HepG2 (cell line): Measurements from ENCODE around the gene RAB43. TPM values are rescaled to one million over a fixed set of nuclear protein-coding genes. Genes with fewer than 3 reads are reported as not detected.

Experiments
- ATAC-seq: fragments of 200-7000 bp; cut with Tn5 transposase; 3 replicates; pipeline ENCODE4 v1.9.1; 2020; ENCODE audit warnings: mild to moderate bottlenecking, moderate library complexity
- BruUV-seq: library from RNA; stranded (reverse); fragments of 400-500 nt; replicated peaks from 2 replicates; lab custom pipeline; 2021; lab: Mats Ljungman, UMichigan
- CTCF ChIA-PET: fragments of 300-600 bp; formaldehyde crosslinking; extraction: SDS; loops from one replicate; lab custom pipeline; 2021; ENCODE audit warnings: low total read pairs, inconsistent platforms, low intra/inter-chr PET ratio; lab: Yijun Ruan, JAX
- POLR2A ChIA-PET: fragments of 350-600 bp; sonication (Branson Sonifier 250); formaldehyde crosslinking; loops from one replicate; lab custom pipeline; 2020; ENCODE audit warnings: antibody characterized with exemption, inconsistent platforms; lab: Yijun Ruan, JAX
- DNase-seq: peaks from one replicate; pipeline ENCODE4 v3.0.0-alpha.2; 2015; ENCODE audit warnings: low spot score
- FAIRE-seq: peaks from 3 replicates; lab custom pipeline; 2011; peaks lifted over from hg19 to GRCh38; lab: Jason Lieb, UNC
- H2AFZ ChIP-seq: one replicate; pipeline ENCODE4 v1.6.1; 2011; ENCODE audit warnings: low read length, inconsistent platforms
- H3K27ac ChIP-seq: fragments of 300-600 bp; 3 replicates; pipeline ENCODE4 v1.8.0; 2011; ENCODE audit warnings: mixed run types, mild to moderate bottlenecking, mixed read lengths, low read length, inconsistent platforms; ENCODE audit not compliant: insufficient read depth; ENCODE audit errors: extremely low read length
- H3K27me3 ChIP-seq, 2 experiments: fragments of 200-600 bp in 1 of 2; 2 replicates in 1 of 2; 3 replicates in 1 of 2; pipeline versions ENCODE4 v1.6.0 to v1.8.0; 2011; ENCODE audit warnings: low read length in 2 of 2, mild to moderate bottlenecking in 2 of 2, moderate library complexity in 2 of 2, inconsistent platforms in 1 of 2; ENCODE audit not compliant: insufficient read depth in 2 of 2, control insufficient read depth in 1 of 2
- H3K36me3 ChIP-seq, 2 experiments: fragments of 200-600 bp in 1 of 2; replicated peaks in 1 of 2; 2 replicates in 1 of 2; 3 replicates in 1 of 2; pipeline versions ENCODE4 v1.5.1 to v1.8.0; 2011; ENCODE audit warnings: low read length in 2 of 2, inconsistent platforms in 1 of 2; ENCODE audit not compliant: insufficient read depth in 2 of 2, control insufficient read depth in 1 of 2
- H3K4me1 ChIP-seq: 2 replicates; pipeline ENCODE4 v1.5.1; 2012; ENCODE audit warnings: low read length, inconsistent platforms; ENCODE audit not compliant: insufficient read depth
- H3K4me2 ChIP-seq: 2 replicates; pipeline ENCODE4 v1.6.0; 2011; ENCODE audit warnings: low read depth, low read length, inconsistent platforms
- H3K4me3 ChIP-seq, 3 experiments: fragments of 200-600 bp in 1 of 3; sonication (generic), shearing (Covaris generic) in 1 of 3; replicated peaks in 1 of 3; 2 replicates each; pipeline ENCODE4 v1.5.1; 2011 to 2016; ENCODE audit warnings: low read length in 3 of 3, inconsistent platforms in 2 of 3, low read depth in 2 of 3, mild to moderate bottlenecking in 2 of 3, control low read depth in 1 of 3, mixed read lengths in 1 of 3; ENCODE audit not compliant: insufficient read depth in 1 of 3
- H3K79me2 ChIP-seq: one replicate; pipeline ENCODE4 v1.6.1; 2011; ENCODE audit warnings: low read length, inconsistent platforms; ENCODE audit not compliant: insufficient read depth
- H3K9ac ChIP-seq: 2 replicates; pipeline ENCODE4 v1.6.0; 2011; ENCODE audit warnings: mild to moderate bottlenecking, low read depth, low read length, inconsistent platforms; ENCODE audit not compliant: insufficient read depth
- H3K9me3 ChIP-seq: 2 replicates; pipeline ENCODE4 v1.5.1; 2012; ENCODE audit warnings: mild to moderate bottlenecking, low read length
- H4K20me1 ChIP-seq: 2 replicates; pipeline ENCODE4 v1.6.0; 2011; ENCODE audit warnings: inconsistent platforms, mild to moderate bottlenecking, low read length, moderate library complexity; ENCODE audit not compliant: insufficient read depth
- NFIC ChIP-seq: IDR thresholded peaks from 2 replicates; pipeline ENCODE4 v1.6.1; 2012; ENCODE audit warnings: mild to moderate bottlenecking, low read length, inconsistent platforms
- ONECUT2 ChIP-seq: sonication (generic); formaldehyde crosslinking; IDR thresholded peaks from 2 replicates; pipeline ENCODE4 v1.4.0; 2020; ENCODE audit warnings: missing genetic modification reagents
- PHF20 ChIP-seq: sonication (generic); formaldehyde crosslinking; IDR thresholded peaks from 2 replicates; pipeline ENCODE4 v1.5.0; 2020; ENCODE audit warnings: mild to moderate bottlenecking, missing genetic modification reagents
- SUZ12 ChIP-seq: fragments of 150-350 bp; IDR thresholded peaks from 2 replicates; pipeline ENCODE4 v1.6.1; 2014; ENCODE audit warnings: low read depth, low read length
- ZFX ChIP-seq: sonication (generic); formaldehyde crosslinking; IDR thresholded peaks from 2 replicates; pipeline ENCODE4 v1.4.0; 2020; ENCODE audit warnings: mild to moderate bottlenecking, low read depth, missing genetic modification reagents, moderate library complexity
- ZNF160 ChIP-seq: sonication (generic); formaldehyde crosslinking; IDR thresholded peaks from 2 replicates; pipeline ENCODE4 v1.8.0; 2022; ENCODE audit warnings: mild to moderate bottlenecking, inconsistent platforms, missing genetic modification reagents
- ZNF3 ChIP-seq: IDR thresholded peaks from 2 replicates; pipeline ENCODE4 v1.7.0; 2017; ENCODE audit warnings: inconsistent platforms
- ZNF589 ChIP-seq: sonication (generic); formaldehyde crosslinking; conservative IDR thresholded peaks from 2 replicates; pipeline ENCODE4 v1.8.0; 2022; ENCODE audit warnings: mild to moderate bottlenecking, moderate library complexity, missing genetic modification reagents
- ZNF792 ChIP-seq: IDR thresholded peaks from 2 replicates; pipeline ENCODE4 v1.6.1; 2016
- WGBS: methylation state at CpG from one replicate; pipeline ENCODE4 v1.1.6; 2017; ENCODE audit warnings: low lambda C conversion rate; 5-methylcytosine and 5-hydroxymethylcytosine counted together
- in situ Hi-C: cut with HindIII; loops from 2 replicates; pipeline ENCODE4 v1.10.0; 2017; ENCODE audit warnings: low pct_unique_long_range_greater_than_20kb; ENCODE audit not compliant: extremely low pct_ligation_motif_present
- intact Hi-C: fragments of 100-400 bp; cut with micrococcal nuclease; formaldehyde crosslinking; loops from one replicate; pipeline ENCODE4 v1.10.0; 2022; ENCODE audit not compliant: unreplicated experiment
- polyA plus RNA-seq, 8 experiments: library from polyadenylated mRNA; depleted of rRNA in 3 of 8; stranded (reverse) in 7 of 8; unstranded in 1 of 8; fragments of >200 nt; fragmentation: Illumina TruSeq in 4 of 8; extraction: Trizol in 4 of 8; gene quantifications; 2 replicates each; pipeline versions ENCODE4 v1.2.1 to v1.2.3, GENCODE V29; 2011 to 2016; ENCODE audit warnings: low read depth in 4 of 8, missing spikeins in 1 of 8, mixed read lengths in 1 of 8; ENCODE audit not compliant: insufficient read depth in 1 of 8
- total RNA-seq, 5 experiments: library from RNA; depleted of rRNA; stranded (reverse); fragments of >200 nt; fragmentation: Illumina TruSeq; extraction: Trizol; gene quantifications; 2 replicates each; pipeline ENCODE4 v1.2.3, GENCODE V29; 2016; ENCODE audit warnings: low read depth in 1 of 5
- TF ChIP-seq, protein P1 (sequence below): sonication (generic); formaldehyde crosslinking; IDR thresholded peaks from 2 replicates; pipeline ENCODE4 v1.4.0; 2020; ENCODE audit warnings: missing genetic modification reagents, borderline replicate concordance
- TF ChIP-seq, protein P2 (sequence below): fragments of 450-650 bp; IDR thresholded peaks from 2 replicates; pipeline ENCODE4 v1.6.1; 2016
- TF ChIP-seq, protein P3 (sequence below): sonication (generic); formaldehyde crosslinking; IDR thresholded peaks from 2 replicates; pipeline ENCODE4 v1.4.0; 2020; ENCODE audit warnings: low read depth, mild to moderate bottlenecking, missing genetic modification reagents
- TF ChIP-seq, protein P4 (sequence below), 2 experiments: IDR thresholded peaks; 2 replicates each; pipeline ENCODE4 v1.6.1; 2011 to 2012; ENCODE audit warnings: low read length in 2 of 2, borderline replicate concordance in 1 of 2, low read depth in 1 of 2, mild to moderate bottlenecking in 1 of 2, moderate library complexity in 1 of 2

The RAB43 gene
- total and polyA plus RNA-seq, 2 of the 13 experiments (the other 11 are each of a cell fraction or from before 2014, with no cell fraction given): 11.8 to 18.4 TPM

DNA sequence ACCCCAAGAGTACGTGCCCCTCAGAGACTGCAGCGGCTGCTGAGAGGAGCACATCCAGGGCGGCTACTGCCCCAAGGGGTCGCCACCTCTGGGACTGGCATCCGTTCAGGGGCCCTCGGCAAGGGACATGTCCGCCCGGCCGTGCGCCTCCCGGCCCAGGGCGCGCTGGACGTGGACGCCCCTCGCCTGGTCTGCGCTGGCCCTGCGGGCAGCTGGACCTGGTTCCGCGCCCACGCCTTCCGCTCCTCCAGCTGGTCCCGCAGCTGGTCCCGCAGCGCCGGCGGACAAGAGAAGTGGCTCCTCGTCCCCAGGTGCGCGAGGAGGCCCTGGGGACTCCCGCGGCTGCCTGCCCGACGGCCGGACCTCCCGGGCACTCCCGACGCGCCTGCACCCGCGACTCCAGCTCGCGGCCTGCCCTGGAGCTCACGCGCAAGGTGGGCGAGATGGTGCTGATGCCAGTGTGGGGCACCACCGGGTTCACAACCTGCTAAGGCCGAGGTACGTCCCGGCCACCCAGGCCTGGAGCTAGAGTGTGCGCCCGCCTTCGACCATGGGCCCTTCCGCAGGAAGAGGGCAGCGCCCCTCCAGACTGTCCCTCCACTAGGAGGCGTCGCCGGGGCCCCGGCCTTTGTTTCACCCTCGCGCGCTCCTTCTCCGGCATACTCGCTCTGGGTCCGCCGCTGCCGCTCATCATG is 75.4 kb downstream of the RAB43 start:
- Histone ChIP-seq H3K4me3 (no peak overlapping the region), H3K4me1 (no peaks in the 10 kb centered on the region), H3K4me2 (no peak overlapping the region), H3K9me3 (peaks cover 7% of the 10 kb centered on the region; the same call in 1 of the 2 replicates), H3K79me2 (no peaks in the 10 kb centered on the region), H3K9ac (no peak overlapping the region), H3K27me3 (peaks cover 2 to 6% of the 10 kb centered on the region in 2 experiments; a peak in 1 of 5 replicates), H4K20me1 (no peaks in the 10 kb centered on the region), H3K27ac (no peak overlapping the region), H3K36me3 (no peaks in the 10 kb centered on the region), H2AFZ (no peak overlapping the region)
- WGBS: 85% methylated on average over 20 of the region's 67 CpGs
- BruUV-seq: no TSS peak
- no peak for DNase-seq
- ChIA-PET POLR2A (no interaction called here), CTCF (no interaction called here)
- FAIRE-seq: no peak
- in situ Hi-C loops (no loop called here), intact Hi-C loops (no loop called here)
- peak; percentile 47; the same call in 2 of the 3 replicates for ATAC-seq
- TF ChIP-seq NFIC (no peak), ZNF792 (no peak), SUZ12 (no peak), PHF20 (no peak), ZNF3 (no peak), ZNF589 (CRISPR knock-in tag) (no peak), ONECUT2 (CRISPR knock-in tag) (no peak), ZNF160 (CRISPR knock-in tag) (no peak), ZFX (no peak)
- TF ChIP-seq, protein P1, sequence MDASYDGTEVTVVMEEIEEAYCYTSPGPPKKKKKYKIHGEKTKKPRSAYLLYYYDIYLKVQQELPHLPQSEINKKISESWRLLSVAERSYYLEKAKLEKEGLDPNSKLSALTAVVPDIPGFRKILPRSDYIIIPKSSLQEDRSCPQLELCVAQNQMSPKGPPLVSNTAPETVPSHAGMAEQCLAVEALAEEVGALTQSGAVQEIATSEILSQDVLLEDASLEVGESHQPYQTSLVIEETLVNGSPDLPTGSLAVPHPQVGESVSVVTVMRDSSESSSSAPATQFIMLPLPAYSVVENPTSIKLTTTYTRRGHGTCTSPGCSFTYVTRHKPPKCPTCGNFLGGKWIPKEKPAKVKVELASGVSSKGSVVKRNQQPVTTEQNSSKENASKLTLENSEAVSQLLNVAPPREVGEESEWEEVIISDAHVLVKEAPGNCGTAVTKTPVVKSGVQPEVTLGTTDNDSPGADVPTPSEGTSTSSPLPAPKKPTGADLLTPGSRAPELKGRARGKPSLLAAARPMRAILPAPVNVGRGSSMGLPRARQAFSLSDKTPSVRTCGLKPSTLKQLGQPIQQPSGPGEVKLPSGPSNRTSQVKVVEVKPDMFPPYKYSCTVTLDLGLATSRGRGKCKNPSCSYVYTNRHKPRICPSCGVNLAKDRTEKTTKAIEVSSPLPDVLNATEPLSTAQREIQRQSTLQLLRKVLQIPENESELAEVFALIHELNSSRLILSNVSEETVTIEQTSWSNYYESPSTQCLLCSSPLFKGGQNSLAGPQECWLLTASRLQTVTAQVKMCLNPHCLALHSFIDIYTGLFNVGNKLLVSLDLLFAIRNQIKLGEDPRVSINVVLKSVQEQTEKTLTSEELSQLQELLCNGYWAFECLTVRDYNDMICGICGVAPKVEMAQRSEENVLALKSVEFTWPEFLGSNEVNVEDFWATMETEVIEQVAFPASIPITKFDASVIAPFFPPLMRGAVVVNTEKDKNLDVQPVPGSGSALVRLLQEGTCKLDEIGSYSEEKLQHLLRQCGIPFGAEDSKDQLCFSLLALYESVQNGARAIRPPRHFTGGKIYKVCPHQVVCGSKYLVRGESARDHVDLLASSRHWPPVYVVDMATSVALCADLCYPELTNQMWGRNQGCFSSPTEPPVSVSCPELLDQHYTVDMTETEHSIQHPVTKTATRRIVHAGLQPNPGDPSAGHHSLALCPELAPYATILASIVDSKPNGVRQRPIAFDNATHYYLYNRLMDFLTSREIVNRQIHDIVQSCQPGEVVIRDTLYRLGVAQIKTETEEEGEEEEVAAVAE (CRISPR knock-in tag): no peak
- TF ChIP-seq, protein P2, sequence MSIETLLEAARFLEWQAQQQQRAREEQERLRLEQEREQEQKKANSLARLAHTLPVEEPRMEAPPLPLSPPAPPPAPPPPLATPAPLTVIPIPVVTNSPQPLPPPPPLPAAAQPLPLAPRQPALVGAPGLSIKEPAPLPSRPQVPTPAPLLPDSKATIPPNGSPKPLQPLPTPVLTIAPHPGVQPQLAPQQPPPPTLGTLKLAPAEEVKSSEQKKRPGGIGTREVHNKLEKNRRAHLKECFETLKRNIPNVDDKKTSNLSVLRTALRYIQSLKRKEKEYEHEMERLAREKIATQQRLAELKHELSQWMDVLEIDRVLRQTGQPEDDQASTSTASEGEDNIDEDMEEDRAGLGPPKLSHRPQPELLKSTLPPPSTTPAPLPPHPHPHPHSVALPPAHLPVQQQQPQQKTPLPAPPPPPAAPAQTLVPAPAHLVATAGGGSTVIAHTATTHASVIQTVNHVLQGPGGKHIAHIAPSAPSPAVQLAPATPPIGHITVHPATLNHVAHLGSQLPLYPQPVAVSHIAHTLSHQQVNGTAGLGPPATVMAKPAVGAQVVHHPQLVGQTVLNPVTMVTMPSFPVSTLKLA: no peak
- TF ChIP-seq, protein P3, sequence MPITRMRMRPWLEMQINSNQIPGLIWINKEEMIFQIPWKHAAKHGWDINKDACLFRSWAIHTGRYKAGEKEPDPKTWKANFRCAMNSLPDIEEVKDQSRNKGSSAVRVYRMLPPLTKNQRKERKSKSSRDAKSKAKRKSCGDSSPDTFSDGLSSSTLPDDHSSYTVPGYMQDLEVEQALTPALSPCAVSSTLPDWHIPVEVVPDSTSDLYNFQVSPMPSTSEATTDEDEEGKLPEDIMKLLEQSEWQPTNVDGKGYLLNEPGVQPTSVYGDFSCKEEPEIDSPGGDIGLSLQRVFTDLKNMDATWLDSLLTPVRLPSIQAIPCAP (CRISPR knock-in tag): no peak
- TF ChIP-seq, protein P4, sequence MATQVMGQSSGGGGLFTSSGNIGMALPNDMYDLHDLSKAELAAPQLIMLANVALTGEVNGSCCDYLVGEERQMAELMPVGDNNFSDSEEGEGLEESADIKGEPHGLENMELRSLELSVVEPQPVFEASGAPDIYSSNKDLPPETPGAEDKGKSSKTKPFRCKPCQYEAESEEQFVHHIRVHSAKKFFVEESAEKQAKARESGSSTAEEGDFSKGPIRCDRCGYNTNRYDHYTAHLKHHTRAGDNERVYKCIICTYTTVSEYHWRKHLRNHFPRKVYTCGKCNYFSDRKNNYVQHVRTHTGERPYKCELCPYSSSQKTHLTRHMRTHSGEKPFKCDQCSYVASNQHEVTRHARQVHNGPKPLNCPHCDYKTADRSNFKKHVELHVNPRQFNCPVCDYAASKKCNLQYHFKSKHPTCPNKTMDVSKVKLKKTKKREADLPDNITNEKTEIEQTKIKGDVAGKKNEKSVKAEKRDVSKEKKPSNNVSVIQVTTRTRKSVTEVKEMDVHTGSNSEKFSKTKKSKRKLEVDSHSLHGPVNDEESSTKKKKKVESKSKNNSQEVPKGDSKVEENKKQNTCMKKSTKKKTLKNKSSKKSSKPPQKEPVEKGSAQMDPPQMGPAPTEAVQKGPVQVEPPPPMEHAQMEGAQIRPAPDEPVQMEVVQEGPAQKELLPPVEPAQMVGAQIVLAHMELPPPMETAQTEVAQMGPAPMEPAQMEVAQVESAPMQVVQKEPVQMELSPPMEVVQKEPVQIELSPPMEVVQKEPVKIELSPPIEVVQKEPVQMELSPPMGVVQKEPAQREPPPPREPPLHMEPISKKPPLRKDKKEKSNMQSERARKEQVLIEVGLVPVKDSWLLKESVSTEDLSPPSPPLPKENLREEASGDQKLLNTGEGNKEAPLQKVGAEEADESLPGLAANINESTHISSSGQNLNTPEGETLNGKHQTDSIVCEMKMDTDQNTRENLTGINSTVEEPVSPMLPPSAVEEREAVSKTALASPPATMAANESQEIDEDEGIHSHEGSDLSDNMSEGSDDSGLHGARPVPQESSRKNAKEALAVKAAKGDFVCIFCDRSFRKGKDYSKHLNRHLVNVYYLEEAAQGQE (IDR thresholded peaks at IDR 0.05; ENCODE audit: borderline replicate concordance in 1 of 2, low read depth in 1 of 2, low read length in 2 of 2): no peak
